Neutrophil (primary cell): Measurements from ENCODE around the gene JCHAIN.
"Not testable (repeated sequence)": the region's sequence is repeated elsewhere in the genome, so short reads cannot be mapped to it uniquely, and the experiment has no call there.

Source experiments
- H3K27ac ChIP-seq: fragments of 200-600 bp; sonication (generic); 2 replicates; pipeline ENCODE4 v1.5.1; 2016; ENCODE audit warnings: mild to moderate bottlenecking, moderate library complexity
- H3K27me3 ChIP-seq: fragments of 200-600 bp; sonication (generic); 2 replicates; pipeline ENCODE4 v1.6.0; 2016; ENCODE audit warnings: mild to moderate bottlenecking
- H3K36me3 ChIP-seq: fragments of 200-600 bp; sonication (generic); 2 replicates; pipeline ENCODE4 v1.5.1; 2017
- H3K4me1 ChIP-seq, 2 experiments: fragments of 200-600 bp in 1 of 2; sonication (generic) in 1 of 2; 1 replicate in 1 of 2; 2 replicates in 1 of 2; pipeline versions ENCODE4 v1.5.1 to v1.6.1; 2013 to 2016; ENCODE audit warnings: low read depth in 1 of 2, low read length in 1 of 2, mild to moderate bottlenecking in 1 of 2, moderate library complexity in 1 of 2; ENCODE audit not compliant: control insufficient read depth in 1 of 2, insufficient read depth in 1 of 2
- H3K4me3 ChIP-seq, 2 experiments: fragments of 200-600 bp in 1 of 2; sonication (generic) in 1 of 2; 1 replicate in 1 of 2; 2 replicates in 1 of 2; pipeline ENCODE4 v1.5.1; 2013 to 2016; ENCODE audit warnings: low read depth in 1 of 2, low read length in 1 of 2, mild to moderate bottlenecking in 1 of 2, moderate library complexity in 1 of 2
- H3K9me3 ChIP-seq: fragments of 200-600 bp; sonication (generic); 2 replicates; pipeline ENCODE4 v1.5.1; 2016
- CTCF ChIP-seq: fragments of 200-600 bp; sonication (generic); IDR thresholded peaks from 2 replicates; pipeline ENCODE4 v1.5.1; 2016; ENCODE audit warnings: antibody characterized with exemption

The JCHAIN gene

DNA sequence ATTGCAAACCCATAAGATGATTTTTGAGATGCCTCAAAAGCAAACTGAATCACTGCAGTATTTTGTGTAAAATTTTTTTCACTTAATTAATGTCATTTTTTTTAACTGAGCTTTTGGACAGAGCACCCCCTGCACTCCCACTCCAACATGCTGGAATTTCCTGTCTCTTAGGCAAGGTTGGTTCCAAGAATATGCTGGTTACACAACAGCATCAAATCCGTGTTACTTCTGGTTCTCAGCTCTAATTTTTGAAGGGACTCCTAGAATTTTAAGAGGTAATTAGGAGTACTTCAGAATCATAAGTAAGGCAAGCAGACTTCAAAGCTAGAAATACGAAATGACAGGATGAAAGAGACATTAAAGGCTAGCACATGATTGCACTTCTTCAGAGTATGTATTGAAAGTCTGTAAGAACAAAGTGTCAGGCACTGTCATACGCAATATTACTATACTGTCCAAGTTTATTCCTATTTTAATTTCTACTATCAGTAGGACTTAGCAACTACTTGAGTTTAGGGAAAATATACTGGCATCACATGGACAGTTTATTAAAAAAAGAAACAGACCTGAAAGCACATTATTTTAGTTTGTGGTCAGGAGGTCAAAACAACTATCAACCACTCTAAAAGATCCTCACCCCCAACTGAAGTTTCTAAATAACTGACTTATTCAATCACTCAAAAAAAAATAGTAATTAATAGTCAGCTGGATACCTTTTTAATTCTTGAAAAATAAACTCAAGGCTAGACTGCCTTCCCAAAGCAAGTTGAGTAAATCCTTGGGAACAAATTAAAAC lies 1.6 kb upstream of the JCHAIN start:
- TF ChIP-seq CTCF = no peak
- Histone ChIP-seq H3K4me1 (no peaks in the 10 kb centered on the region), H3K27me3 (no peaks in the 10 kb centered on the region), H3K27ac (no peak overlapping the region), H3K36me3 (no peaks in the 10 kb centered on the region), H3K4me3 (no peak overlapping the region), H3K9me3 (no peaks in the 10 kb centered on the region)

DNA sequence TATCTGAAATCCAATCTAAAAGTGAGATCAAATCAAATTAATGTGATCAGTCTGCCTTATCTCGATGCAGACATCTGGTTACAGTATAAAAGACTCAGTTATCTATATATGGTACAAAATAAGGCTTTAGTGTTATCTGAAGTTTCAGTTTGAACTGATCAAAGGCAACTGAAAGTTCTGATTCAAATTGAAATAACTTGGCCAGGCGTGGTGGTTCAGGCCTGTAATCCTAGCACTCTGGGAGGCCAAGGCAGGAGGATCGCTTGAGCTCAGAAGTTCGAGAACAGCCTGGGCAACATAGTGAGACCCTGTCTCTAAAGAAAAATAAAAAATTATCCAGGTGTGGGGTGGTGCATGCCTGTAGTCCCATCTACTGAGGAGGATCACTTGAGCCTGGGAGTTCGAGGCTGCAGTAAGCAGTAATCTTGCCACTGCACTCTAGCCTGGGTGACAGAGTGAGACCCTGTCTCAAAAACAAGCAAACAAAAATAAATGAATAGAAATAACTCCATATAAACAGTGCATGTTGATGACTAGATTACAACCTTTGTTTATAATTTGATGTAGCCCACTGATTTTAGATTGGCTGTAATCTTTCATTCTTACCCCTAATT lies 4.9 kb downstream of the JCHAIN start:
- not testable (repeated sequence) for H3K4me3 ChIP-seq, H3K27ac ChIP-seq, H3K9me3 ChIP-seq, H3K27me3 ChIP-seq, H3K36me3 ChIP-seq
- peaks cover 0 to 12% of the 10 kb centered on the region in 2 experiments for H3K4me1 ChIP-seq

DNA sequence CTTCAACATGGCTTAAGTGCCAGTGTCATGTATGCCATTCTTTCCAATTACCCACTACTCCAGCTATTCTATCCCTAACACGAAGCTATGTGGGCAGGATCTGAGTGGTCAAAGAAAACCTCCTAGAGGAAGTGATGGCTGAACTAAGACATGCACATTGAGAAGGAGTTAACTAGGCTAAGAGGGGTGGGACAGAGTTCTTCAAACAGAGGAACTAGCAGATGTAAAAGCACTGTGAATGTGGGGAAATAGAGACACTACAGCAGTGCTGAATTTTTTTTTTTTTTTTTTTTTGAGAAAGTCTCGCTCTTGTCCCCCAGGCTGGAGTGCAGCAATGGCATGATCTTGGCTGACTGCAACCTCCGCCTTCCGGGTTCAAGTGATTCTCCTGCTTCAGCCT lies 6.2 kb downstream of the JCHAIN start:
- H3K4me1 ChIP-seq = peaks cover 0 to 12% of the 10 kb centered on the region in 2 experiments
- H3K27ac ChIP-seq = no peak overlapping the region
- H3K9me3 ChIP-seq = no peaks in the 10 kb centered on the region
- H3K4me3 ChIP-seq = no peak overlapping the region
- no peak for TF ChIP-seq CTCF
- no peaks in the 10 kb centered on the region for H3K36me3 ChIP-seq
- H3K27me3 ChIP-seq = no peaks in the 10 kb centered on the region

- H3K27ac ChIP-seq = no peak overlapping the region
- no peaks in the 10 kb centered on the region for H3K36me3 ChIP-seq
- no peaks in the 10 kb centered on the region for H3K9me3 ChIP-seq
- H3K4me3 ChIP-seq = no peak overlapping the region
- peaks cover 0 to 12% of the 10 kb centered on the region in 2 experiments for H3K4me1 ChIP-seq
- no peak for TF ChIP-seq CTCF
- H3K27me3 ChIP-seq = no peaks in the 10 kb centered on the region
These were observed 7.9 kb downstream of the JCHAIN start for GRCh38 chr4:70658418-70658817.

DNA sequence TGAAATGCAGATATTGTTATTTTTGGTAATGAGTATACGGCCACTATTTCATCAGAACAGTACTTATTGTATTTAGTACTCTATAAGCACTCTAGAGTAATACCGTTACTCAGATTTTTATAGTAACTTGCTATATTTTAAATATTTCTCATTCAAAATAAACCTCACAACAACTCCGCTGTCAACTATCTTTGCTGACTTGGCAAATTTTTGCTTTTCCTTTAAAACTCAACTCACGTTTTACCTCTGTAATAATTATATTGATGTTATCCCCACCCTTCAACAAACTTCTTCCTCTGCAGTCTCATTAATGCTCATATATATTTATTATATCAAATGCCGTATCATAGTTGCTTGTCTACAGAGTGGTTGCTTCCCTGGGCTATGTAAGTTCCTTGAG lies 9.0 kb downstream of the JCHAIN start:
- TF ChIP-seq CTCF = no peak
- Histone ChIP-seq H3K9me3 (no peaks in the 10 kb centered on the region), H3K27ac (no peak overlapping the region), H3K27me3 (no peaks in the 10 kb centered on the region), H3K4me3 (no peak overlapping the region), H3K4me1 (peaks cover 0 to 12% of the 10 kb centered on the region in 2 experiments), H3K36me3 (no peaks in the 10 kb centered on the region)

DNA sequence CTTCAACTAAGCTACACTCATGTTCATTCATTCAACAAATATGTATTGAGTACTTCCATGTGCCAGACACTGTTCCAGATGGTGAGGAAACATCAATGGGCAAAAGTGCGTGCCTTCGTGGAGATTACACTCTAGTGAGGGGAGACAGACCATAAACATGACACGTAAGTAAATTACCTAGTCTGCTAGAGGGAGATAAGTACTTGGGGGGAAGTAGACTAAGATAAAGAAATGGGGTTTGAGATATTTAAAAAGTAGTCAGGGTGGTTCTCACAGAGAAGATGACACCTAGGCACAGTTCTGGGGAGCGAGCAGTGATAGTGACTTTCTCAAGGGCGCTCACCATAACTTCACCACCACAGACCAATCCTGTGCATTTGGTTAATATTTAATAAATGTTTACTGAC lies 11.7 kb downstream of the JCHAIN start:
- Histone ChIP-seq H3K27ac (no peak overlapping the region), H3K9me3 (no peaks in the 10 kb centered on the region), H3K4me1 (peaks cover 0 to 12% of the 10 kb centered on the region in 2 experiments), H3K27me3 (no peaks in the 10 kb centered on the region), H3K36me3 (no peaks in the 10 kb centered on the region), H3K4me3 (no peak overlapping the region)
- no peak for TF ChIP-seq CTCF
